GM18508 (cell line): ENCODE measurements around the gene ADPRHL1.
"Not testable (repeated sequence)": the region's sequence is repeated elsewhere in the genome, so short reads cannot be mapped to it uniquely, and the experiment has no call there.

ENCODE experiments used
- ATAC-seq: cut with Tn5 transposase; IDR thresholded peaks from one replicate; pipeline ENCODE4 v1.9.1; 2021; ENCODE audit warnings: moderate number of reproducible peaks; ENCODE audit not compliant: insufficient read depth, unreplicated experiment

Gene ADPRHL1

GRCh38 chr13:113383089-113383488, 70.2 kb downstream of the ADPRHL1 start:
- ATAC-seq, result no peak

GRCh38 chr13:113382542-113382941, 70.7 kb downstream of the ADPRHL1 start:
- ATAC-seq, result not testable (repeated sequence)

GRCh38 chr13:113378825-113379224, 74.5 kb downstream of the ADPRHL1 start:
- no peak for ATAC-seq

- ATAC-seq, result no peak
These were observed 78.6 kb downstream of the ADPRHL1 start for GRCh38 chr13:113374511-113375175.

GRCh38 chr13:113373811-113374485, 79.3 kb downstream of the ADPRHL1 start:
- no peak for ATAC-seq

DNA sequence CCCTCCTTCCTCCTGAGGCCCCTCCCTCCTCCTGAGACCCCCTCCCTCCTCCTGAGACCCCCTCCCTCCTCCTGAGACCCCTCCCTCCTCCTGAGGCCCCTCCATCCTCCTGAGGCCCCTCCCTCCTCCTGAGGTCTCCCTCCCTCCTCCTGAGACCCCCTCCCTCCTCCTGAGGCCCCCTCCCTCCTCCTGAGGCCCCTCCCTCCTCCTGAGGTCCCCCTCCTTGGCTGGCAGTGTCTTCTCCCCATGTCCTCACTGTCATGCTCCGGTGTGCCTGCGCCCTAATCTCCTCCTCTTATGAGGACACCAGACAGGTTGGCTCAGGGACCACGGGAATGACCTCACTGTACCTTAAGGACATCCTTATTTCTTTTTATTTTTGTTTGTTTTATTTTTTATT, 81.6 kb downstream of the ADPRHL1 start:
- not testable (repeated sequence) for ATAC-seq

DNA sequence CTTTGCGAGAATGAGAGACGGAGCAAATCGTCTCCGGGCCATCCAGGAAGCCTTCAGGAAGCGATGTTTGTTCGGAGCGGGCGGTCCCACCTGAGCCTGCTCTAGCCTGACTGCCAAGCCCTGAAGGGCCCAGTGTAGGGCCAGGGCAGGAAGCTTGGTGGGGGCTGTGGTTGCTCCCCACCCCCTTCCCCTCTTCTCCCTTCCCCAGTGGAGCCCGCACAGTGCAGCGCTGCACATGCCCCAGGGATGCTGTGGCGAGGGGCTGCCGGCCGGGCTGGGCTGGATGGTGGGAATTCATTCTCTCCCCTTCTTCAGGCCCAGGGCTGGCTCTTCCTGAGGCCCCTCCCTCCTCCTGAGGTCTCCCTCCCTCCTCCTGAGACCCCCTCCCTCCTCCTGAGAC, 82.2 kb downstream of the ADPRHL1 start:
- ATAC-seq, result no peak

DNA sequence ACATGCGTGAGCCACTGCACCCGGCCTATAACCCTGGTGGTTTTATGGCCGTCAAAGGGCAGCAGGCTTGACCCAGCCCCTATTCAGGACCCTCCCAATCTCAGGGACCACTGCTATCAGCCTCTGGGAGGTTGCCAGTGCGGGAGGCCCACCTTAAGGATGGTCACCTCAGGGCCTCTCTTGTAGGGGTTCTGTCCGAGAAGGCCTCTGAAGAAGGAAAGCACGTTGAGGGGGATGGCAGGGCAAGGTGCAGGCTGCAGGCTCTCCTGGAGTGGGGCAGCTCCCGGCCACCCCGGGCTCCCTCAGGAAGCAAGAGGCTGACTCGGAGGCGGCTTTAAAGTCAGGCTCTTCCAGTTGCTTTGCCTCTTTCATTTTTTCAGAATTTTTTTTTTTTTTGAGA, 83.4 kb downstream of the ADPRHL1 start:
- no peak for ATAC-seq

DNA sequence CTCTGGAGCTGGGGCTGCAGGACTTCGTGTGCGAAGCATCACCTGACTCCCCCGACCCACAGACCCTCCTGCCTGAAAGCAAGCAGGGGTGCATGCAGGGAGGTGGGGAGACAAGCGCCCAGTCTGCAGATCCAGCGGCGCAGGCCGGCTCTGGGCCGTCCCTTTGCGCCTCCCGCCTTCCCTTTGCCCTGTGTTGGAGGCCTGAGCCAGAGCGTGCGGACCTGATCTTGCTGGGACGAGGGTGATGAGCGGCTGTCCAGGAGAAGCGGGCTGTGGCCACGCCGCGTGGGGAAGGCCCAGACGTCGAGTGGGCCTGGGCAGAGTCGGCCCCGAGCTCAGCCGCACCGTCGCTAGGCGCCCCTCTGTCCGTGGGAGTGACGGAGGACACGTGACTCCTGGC, 84.1 kb downstream of the ADPRHL1 start:
- no peak for ATAC-seq

DNA sequence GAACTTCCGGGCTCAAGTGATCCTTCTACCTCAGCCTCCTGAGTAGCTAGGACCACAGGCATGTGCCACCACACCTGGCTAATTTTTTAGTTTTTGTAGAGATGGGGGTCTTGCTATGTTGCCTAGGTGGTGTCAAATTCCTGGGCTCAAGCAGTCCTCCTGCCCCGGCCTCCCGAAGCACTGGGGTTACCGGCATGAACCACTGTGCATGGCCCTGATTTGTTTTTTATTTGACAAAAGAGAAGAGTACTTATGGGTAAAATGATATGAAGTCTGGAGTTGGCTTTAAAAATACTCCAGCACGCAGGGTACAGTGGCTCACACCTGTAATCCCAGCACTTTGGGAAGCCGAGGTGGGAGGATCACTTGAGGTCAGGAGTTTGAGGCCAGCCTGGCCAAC, 84.9 kb downstream of the ADPRHL1 start:
- ATAC-seq, result not testable (repeated sequence)

- no peak for ATAC-seq
These were observed 85.5 kb downstream of the ADPRHL1 start for GRCh38 chr13:113367771-113368170.

- ATAC-seq, result no peak
These were observed 86.2 kb downstream of the ADPRHL1 start for GRCh38 chr13:113367020-113367560.

- no peak for ATAC-seq
These were observed 87.2 kb downstream of the ADPRHL1 start for GRCh38 chr13:113365971-113366588.

GRCh38 chr13:113365583-113365970, 87.7 kb downstream of the ADPRHL1 start:
- no peak for ATAC-seq

GRCh38 chr13:113364901-113365582, 88.2 kb downstream of the ADPRHL1 start:
- no peak for ATAC-seq

GRCh38 chr13:113364311-113364889, 88.9 kb downstream of the ADPRHL1 start:
- no peak for ATAC-seq

- ATAC-seq, result no peak
These were observed 91.9 kb downstream of the ADPRHL1 start for GRCh38 chr13:113361406-113361805.

GRCh38 chr13:113360446-113360845, 92.8 kb downstream of the ADPRHL1 start:
- ATAC-seq, result no peak

DNA sequence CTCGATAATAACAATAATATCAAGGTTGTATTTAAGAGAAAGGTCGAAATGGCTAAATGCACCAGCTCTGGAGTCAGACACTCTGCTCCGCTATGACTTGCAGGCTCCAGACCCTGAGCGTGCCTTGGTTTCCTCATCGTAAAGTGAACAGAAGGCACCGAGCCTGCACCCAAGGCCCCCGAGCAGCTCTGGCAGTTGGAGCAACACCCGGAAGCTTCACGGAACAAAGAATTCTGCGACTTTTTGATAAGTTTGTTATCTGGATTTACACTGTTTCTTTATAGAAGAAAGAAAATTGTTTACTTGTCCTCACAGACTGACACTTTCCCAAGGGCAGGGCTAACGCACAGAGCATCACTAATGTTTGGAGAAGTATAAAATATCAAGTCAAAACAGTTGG, 93.7 kb downstream of the ADPRHL1 start:
- ATAC-seq, result no peak

DNA sequence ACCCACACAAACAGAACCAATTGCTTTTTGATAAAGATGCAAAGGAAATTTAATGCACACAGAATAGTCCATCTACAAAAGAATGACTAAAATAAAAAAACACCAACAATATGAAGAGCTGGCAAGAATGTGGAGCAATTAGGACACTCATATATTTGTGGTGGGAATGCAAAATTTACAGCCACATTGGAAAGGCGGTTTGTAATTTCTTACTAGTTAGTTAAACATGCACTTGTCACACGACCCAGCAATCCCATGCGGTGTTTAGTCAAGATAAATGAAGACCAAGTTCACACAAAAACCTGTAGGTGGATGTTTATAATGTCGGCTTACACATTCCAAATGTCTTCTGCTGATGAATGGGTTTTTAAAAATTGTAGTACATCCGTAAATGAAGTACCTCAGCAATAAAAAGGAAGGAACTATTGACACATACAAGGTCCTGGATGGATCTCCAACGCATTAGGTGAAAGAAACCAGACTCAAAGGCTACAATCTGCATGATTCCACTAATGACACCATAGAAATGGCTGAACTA, 94.6 kb downstream of the ADPRHL1 start:
- no peak for ATAC-seq
